Measurements from ENCODE around the gene L3MBTL1.

Gene L3MBTL1

DNA sequence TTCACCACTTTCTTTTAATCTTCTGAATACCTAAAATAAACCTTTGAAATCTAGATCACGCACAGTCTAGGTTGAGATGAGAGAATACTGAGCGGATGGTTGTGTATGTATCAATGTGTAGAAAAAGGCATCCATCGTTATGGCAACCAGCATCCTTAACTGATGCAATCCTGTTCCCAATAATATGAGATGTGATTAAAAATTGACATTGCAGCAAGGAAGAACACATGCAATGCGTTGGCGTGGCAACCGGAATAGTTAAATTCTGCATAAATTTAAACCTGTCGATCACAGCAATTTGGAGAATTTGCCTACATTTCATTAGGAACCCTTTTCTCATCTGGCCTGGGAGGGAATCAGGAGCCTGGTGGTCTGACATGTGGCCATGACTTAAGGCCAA lies 1.3 kb upstream of the L3MBTL1 start:
- no peak for DNase-seq (ENCODE audit: low spot score)

- DNase-seq (ENCODE audit: low spot score), result no peak
Observed at GRCh38 chr20:43508106-43508505, 609 bp downstream of the L3MBTL1 start.

DNA sequence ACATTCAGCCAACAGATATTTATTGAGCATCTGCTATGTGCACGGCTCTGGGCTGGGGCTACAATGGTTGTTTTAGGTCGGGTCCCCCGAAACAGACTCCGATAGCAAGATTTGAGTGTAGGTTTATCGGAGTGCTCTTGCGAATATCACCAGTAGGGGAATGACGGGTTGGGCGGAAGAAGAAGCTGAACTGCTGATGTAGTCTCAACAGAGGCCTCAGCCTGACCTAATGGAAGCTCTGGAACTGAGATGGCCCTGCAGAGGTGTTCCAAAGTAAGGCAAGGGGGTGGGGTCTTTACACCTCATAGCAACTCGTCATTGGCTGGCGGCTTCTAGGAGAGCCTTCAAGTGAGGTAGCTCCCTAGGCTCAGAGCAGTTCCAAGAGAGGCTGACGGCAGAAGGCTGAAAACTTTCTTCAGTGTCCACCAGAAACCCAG lies 1.1 kb downstream of the L3MBTL1 start:
- DNase-seq (ENCODE audit: low spot score), result no peak

DNA sequence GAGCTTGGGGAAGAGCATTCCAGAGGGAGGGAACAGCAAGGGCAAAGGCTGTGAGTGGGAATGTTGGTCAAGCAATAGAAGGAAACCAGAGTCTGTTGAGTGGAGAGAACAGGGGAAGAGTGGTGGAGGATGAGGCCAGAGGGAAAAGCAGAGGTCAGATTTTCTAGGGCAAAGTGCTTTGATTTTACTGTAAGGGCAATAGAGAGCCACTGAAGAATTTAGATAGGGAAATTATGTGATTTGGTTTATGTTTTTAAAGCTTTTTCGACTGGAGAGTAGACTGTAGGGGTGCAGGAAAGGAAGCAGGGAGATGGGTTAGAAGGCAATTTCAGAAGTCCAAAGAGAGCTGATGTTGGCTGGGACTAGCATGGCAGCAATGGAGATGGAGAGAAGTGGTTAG lies 4.4 kb downstream of the L3MBTL1 start:
- DNase-seq (ENCODE audit: low spot score), result no peak

DNA sequence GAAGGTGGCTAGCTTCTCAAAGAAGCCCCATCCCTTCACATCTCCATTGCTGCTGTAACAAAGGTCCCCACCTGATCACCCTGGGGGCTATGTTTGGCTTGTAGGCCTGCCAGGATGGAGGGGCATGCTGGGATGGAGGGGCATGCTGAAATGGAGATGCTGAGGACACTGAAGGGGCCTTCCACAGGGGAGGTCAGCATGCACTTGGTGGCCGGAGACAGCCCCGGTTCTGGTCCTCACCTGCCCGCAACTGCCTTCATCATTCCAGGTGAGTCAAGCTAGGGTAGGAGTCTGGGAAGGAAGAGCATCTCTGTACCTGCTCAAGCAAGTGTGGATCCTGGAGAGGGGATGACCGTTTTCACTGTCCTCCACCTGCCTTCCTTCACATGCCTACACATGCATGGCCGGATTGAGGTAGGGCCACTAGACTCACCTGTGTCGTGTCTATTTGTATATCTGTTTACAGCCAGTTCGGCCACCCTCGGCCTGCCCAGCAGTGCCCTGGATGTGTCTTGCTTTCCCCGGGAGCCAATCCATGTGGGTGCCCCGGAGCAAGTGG lies 6.0 kb downstream of the L3MBTL1 start:
- DNase-seq (ENCODE audit: low spot score), result no peak

- DNase-seq (ENCODE audit: low spot score), result peak; percentile 82
Observed at GRCh38 chr20:43513931-43514647, 6.6 kb downstream of the L3MBTL1 start.

- no peak for DNase-seq (ENCODE audit: low spot score)
Observed at GRCh38 chr20:43514648-43514999, 7.1 kb downstream of the L3MBTL1 start.

- no peak for DNase-seq (ENCODE audit: low spot score)
Observed at GRCh38 chr20:43515628-43516027, 8.1 kb downstream of the L3MBTL1 start.

- no peak for DNase-seq (ENCODE audit: low spot score)
Observed at GRCh38 chr20:43516251-43516824, 8.8 kb downstream of the L3MBTL1 start.

DNA sequence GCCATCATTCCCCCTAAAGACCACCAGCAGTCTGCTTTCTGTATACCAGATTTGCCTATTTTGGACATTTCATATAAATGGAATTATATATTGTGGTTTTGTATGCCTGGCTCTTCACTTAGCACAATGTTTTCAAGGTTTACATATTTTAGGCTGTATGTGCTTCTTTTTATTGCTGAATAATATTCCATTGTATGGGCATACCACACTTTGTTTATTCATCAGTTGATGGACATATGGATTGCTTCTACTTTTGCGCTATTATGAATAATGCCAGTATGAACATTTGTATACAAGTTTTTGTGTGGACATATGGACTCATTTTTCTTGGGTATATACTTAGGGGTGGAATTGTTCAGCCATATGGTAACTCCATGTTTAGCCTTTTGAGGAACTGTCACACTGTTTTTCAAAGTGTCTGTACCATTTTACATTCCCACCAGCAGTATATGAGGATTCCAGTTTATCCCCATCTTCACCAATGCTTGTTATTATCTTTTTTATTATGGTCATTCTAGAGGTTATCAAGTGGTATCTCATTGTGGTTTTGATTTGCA lies 12.7 kb downstream of the L3MBTL1 start:
- DNase-seq (ENCODE audit: low spot score), result no peak

GRCh38 chr20:43525021-43525420 lies 17.5 kb downstream of the L3MBTL1 start:
- DNase-seq (ENCODE audit: low spot score), result no peak

DNA sequence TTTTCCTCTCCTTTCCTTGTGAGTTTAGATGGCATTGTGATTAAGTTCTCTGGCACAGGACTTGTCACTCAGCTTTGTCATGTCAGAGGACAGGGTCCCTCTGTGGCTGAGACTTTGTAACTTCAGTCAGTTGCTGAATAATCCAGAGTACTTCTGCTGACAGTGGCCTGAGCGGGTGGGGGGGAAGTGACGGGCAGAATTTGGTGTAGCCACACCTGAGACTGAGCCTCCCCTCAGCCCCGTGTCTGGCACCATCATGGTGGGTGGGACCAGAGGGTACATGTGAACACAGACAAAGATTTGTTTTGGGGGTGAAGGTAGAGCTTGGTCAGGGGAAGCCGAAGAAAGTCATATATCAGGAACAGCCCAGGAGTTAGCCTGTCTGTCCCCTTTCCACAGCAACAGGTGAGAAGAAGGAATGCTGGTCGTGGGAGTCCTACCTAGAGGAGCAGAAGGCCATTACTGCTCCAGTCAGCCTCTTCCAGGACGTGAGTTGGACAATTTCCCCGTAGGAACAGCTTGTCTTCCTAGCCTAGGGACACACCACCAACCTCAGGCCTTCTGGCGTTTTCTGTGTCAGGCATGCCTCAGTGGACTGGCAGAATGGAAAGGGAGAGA lies 20.9 kb downstream of the L3MBTL1 start:
- no peak for DNase-seq (ENCODE audit: low spot score)

DNA sequence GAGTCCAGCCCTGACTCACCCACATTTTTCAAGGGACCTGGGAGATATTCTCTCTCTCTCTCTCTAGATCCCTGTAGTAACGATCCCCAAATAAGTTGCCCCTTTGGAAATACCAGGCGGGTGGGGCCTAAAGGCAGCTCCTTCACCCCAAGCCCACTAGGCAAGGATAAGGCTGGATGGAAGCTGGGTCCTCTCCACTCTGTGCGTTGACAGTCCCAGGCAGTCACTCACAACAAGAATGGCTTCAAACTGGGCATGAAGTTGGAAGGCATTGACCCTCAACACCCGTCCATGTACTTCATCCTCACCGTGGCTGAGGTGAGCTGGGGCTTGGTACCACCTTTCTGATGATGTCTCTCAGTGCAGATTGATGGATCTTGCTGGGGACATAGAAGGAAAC lies 21.6 kb downstream of the L3MBTL1 start:
- DNase-seq (ENCODE audit: low spot score), result no peak

- DNase-seq (ENCODE audit: low spot score), result no peak
Observed at GRCh38 chr20:43529457-43530153, 22.1 kb downstream of the L3MBTL1 start.

- no peak for DNase-seq (ENCODE audit: low spot score)
Observed at GRCh38 chr20:43530321-43531090, 23.0 kb downstream of the L3MBTL1 start.

DNA sequence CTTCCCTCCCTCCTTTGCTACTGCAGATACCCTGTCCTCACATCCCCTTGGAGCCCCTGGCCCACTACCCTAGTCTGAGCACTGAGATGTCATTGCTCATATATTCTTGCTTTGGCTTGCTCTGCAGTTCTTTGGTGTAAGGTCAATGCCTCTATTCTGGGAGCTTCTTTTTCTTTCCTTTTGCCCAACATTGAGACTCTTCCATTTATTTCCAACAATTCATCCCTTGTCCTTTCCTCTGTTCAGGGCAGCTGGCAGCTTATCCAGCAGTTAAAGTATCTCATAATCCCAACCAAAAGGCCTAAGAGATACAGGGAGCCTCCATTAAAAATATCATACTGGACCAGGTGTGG lies 23.6 kb downstream of the L3MBTL1 start:
- DNase-seq (ENCODE audit: low spot score), result no peak

- DNase-seq (ENCODE audit: low spot score), result no peak
Observed at GRCh38 chr20:43532416-43533055, 25.0 kb downstream of the L3MBTL1 start.

- no peak for DNase-seq (ENCODE audit: low spot score)
Observed at GRCh38 chr20:43533060-43533459, 25.6 kb downstream of the L3MBTL1 start.

GRCh38 chr20:43534016-43534415 lies 26.5 kb downstream of the L3MBTL1 start:
- DNase-seq (ENCODE audit: low spot score), result no peak

GRCh38 chr20:43534791-43535350 lies 27.4 kb downstream of the L3MBTL1 start:
- no peak for DNase-seq (ENCODE audit: low spot score)
